ENCODE results near the gene LRGUK.
A peak's percentile ranks its signal among the peaks of the same experiment; 100 is the strongest.
"Not testable (repeated sequence)": the region's sequence is repeated elsewhere in the genome, so short reads cannot be mapped to it uniquely, and the experiment has no call there.

LRGUK gene

DNA sequence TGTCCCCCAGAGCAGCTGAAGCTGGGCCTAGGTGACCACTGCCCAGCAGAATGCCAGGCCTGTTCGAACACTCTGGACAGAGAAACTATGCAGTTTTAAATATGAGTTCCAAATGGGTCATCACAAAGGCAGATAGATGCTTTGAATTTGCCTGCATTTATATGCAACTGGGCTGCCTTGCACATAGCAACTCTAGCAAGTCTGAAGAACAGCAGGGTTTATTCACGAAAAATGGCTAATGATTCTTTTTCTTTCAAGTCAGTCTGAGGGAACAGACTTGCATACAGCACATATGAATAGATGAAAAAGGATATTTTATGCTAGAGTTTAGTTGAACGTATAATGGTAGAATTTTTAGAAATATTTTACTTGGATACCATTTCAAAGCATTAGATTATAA is 121.1 kb downstream of the LRGUK start:
- DNase-seq (ENCODE audit: low read depth): no peak

DNA sequence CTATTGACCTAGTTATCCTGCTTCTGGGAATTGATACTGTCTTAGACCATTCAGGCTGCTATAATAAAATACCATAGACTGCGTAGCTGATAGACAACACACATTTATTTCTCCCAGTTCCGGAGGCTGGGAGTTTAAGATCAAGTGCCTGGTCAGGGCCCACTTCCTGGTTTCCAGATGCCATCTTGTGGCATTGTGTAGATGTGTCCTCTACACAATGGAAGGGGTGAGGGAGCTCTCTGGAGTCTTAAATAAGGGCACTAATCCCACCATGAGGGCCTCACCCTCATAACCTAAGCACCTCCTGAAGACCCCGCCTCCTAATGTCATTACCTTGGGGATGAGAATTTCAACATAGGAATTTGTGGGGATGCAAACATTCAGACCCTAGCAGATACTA is 127.2 kb downstream of the LRGUK start:
- no peak for DNase-seq (ENCODE audit: low read depth)

DNA sequence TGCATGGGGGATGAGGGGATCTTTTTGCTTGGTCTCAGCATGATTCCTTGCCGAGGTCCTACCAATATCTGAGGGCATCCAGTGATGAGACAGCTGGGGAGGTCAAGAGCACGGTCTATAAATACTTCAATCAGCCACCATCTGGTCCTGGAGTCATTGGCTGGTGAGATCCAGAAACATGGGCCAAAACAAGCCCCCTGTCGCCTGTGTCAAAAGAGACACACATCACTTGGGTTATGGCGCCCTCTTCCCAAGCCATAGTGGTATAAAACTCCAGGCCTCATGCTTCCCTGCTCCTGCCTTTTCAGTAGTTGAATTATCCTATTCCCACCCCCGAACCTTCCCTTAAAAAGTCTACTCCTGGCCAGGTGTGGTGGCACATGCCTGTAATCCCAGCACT is 128.7 kb downstream of the LRGUK start:
- no peak for DNase-seq (ENCODE audit: low read depth)

DNA sequence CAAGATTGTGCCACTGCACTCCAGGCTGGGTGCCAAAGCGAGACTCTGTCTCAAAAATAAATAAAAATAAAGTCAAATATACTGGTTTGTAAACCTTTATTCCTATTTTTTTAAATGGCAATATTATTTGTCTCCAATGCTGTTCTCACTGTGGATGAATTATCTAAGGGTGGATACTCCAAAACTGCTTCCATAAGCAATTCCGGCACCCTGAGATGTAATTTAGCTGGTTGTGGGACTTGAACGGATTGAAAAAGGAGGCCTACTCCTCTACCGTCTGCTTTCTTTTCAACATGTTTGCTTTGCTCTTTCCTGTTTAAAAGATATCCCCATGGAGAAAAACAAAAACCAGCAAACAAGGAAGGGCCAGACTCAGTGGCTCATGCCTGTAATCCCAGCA is 135.2 kb downstream of the LRGUK start:
- no peak for DNase-seq (ENCODE audit: low read depth)

DNA sequence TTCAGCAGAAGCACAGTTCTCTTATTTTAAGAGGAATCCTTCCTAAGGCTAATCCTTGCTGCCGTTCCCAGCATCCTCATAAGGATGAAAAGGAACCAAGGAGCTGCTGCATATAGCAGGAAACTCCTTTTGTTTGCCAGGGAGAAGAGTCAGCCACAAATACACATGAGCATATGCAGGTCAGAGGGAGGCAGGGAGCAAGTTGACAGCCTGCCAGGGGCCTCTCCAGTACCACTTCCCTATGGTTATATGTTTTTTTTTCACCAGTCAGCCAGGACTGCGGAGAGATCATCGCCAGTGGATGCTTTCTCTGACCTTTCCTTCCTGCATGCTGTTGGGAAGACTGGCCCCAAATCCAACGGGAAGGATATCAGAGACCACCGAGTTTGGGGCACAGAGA is 149.8 kb downstream of the LRGUK start:
- DNase-seq (ENCODE audit: low read depth): no peak

DNA sequence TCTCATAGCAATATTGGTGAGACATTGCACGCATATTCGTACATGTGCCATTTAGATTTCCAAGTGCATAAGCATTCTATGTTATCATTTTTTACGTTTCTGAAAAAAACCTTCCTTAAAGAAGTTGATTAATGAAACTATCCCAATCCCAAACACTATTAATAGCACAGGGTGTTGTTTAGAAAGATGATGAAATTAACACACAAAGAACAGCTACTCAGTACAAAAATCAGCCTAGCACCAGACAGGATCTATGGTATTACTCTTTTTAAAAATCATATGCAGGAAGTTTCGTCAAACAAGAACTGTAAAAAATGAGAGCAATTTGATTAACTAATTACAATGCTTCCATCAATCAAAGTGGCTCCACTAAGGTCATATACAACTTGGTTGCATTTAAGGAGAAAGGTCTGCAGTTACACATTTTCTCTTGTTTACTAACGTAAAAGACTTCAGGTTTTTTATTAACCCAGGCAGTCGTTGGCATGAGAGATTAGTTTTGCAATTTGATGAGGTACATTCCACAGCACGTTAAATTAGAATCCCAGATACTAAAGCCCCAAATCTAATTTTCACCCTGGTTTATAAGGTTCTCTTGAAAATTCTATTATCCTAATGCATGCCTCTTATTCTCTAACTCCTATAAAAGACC is 151.5 kb downstream of the LRGUK start:
- no peak for DNase-seq (ENCODE audit: low read depth)

DNA sequence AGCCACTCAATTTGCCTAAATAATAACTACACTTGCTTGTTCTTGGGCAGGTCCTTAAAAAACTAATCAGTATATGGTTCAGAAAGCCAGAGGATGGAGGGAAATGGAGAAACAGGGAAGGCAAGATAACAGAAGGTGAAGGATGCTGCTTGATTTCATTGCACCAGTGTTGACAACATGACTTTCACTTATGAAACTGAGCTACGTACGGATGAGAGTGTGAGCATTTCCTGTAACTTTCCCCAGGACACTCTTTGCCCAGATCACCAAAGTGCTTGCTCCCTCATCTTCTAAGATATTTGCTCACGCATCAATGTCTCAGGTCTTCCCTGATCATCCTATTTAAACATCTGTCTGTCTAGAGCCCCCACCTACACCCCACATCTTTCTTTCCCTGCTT is 152.2 kb downstream of the LRGUK start:
- DNase-seq (ENCODE audit: low read depth): no peak

DNA sequence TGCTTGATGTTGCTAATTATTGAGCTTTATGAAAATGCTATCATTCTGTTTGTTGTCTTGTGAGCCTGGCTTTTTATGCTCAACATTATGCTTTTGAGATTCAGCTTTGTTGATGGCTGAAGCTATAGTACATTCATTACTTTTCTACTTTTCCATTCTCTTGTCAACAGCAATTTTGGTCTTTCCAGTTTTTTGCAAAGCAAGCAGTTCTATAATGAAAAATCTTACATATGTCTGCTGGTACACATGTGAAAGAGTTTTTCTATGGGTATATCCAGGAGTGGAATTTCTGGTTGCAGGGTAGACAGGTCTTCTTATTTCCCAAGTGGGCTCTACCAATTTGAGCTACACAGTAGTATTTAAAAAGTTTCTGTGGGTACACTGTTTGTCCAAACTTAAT is 152.8 kb downstream of the LRGUK start:
- no peak for DNase-seq (ENCODE audit: low read depth)

DNA sequence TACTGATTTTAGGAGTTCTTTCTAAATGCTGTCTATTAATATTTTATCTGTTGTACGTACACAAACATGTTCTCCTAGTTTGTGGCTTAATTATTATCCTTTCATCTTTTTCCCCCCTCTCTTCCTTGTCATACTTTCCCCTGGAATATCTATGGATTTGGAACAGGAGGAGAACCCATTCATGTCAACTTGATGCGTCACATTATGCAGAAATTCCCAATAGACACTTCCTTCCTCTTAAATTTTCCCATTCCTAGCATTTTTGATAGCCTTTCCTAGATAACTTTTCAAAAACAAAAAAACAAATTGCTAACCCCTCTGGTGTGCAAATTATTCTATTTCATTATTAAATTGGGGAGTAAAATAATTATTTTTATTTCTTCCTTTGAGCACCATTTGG is 153.4 kb downstream of the LRGUK start:
- DNase-seq (ENCODE audit: low read depth): no peak

DNA sequence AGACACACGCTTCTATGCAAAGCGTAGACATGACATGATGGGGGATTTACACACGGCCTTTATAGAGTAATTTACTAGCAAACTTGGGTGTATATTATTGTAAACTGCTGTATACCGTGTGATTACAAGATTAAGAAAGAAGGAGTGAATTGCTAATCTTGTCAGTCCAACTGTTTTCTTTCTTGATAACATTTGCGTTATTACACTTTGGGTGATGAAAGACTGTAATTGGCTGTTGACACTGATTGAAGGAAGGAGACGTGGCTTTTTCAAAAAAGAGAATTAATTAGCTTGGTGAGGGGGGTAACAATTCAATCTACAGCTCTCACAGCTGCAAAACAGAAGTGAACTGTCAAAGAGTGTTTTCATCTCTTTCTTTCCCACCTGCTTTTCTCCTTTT is 156.9 kb downstream of the LRGUK start:
- DNase-seq (ENCODE audit: low read depth): no peak

DNA sequence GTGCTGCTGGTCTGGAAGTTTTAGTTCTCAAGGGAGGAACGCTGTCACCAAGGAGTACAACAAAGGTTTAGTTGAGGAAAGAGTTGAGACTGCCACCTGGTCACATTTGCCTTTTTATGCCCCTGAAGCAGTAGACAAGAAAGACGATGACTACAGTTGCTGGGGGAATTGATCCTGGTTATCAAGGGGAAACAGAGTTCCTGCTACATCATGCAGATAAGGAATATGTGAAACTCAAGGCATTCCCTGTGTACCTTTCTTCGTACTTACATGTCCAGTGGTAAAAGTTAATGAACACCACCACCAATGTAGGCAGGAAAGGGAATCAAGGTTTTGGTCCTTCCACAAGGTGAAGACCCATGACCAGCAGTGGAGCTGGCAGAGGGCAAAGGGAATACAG is 157.8 kb downstream of the LRGUK start:
- peak; percentile 5 for DNase-seq (ENCODE audit: low read depth)

DNA sequence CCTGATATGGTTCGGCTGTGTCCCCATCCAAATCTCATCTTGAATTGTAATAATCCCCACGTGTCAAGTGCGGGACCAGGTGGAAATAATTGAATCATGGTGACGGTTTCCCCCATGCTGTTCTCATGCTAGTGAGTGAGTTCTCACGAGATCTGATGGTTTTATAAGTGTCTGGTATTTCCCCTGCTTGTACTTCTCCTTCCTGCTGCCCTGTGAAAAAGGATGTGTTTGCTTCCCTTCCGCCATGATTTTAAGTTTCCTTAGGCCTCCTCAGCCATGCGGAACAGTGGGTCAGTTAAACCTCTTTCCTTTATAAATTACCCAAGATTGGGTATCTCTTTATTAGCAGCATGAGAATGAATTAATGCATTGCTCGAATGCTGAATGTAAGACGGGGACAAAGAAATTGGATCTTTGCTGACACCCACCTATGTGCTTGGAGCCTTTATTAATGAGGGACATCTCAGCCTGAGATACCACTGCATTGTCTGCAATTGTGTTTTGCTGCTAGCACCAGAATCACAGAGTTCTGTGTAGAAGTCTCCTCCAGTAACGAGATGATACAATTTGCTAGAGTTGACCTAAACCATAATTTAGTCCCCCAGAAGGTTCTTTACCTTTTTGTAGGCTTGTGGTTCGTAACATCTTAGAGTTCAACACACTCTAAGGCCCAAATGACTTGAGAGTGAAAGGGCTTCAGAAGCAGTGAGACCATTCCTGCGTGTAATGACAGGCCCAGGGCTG is 160.9 kb downstream of the LRGUK start:
- DNase-seq (ENCODE audit: low read depth): no peak

DNA sequence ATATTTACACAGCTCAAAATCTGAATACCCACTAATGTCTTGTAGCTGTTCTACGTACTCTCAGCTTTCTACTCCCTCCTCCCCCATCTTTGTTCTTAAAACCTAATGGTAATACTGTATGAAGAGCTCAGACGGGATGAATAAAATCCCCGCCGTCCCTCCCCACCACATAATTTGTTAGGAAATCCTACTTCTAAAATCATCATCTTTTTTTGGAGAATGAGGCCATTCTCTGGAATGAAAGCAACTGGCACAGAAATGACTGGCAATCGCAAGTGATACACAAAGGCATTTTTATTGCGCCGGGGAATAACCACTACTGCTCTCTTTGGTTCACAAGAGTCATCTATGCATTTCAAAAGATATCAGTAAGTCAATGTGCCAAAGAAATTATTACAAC is 162.3 kb downstream of the LRGUK start:
- DNase-seq (ENCODE audit: low read depth): no peak

DNA sequence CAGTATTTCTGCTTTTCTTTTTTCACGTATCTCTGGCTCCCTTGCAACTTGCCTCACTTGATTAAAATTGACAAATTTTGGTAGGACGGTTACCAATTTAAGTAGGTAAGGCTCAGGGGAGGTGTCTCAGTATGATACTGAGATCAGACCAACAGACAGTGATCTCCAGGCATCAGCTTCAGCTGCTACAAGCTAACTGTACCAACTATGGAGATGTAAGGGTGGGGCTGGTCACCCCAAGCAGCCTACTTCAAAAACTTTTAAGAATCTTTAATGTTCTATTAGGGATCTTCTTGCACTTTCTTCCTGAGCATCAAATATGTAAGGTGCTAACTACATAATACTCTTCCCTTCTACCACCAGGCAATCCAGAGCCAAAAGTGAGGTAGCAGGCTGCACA is 162.7 kb downstream of the LRGUK start:
- DNase-seq (ENCODE audit: low read depth): no peak

DNA sequence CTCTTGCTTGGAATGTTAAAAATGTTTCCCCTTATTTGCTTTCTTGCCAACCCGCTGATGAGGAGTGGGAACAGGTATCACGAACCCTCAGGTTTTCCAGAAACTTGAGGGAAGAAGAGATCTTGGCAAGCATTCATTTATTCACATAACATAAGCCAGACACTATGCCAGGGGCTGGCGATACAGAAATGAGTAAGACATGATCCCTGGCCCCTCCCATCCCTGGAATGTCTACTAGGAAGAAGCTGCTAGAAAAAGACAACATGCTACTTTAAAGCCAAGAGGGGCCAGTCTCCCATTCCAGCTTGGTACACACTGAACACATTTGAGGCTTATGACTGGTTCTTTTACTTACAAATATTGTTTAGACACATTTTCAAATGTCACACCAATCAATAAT is 163.1 kb downstream of the LRGUK start:
- DNase-seq (ENCODE audit: low read depth): no peak

DNA sequence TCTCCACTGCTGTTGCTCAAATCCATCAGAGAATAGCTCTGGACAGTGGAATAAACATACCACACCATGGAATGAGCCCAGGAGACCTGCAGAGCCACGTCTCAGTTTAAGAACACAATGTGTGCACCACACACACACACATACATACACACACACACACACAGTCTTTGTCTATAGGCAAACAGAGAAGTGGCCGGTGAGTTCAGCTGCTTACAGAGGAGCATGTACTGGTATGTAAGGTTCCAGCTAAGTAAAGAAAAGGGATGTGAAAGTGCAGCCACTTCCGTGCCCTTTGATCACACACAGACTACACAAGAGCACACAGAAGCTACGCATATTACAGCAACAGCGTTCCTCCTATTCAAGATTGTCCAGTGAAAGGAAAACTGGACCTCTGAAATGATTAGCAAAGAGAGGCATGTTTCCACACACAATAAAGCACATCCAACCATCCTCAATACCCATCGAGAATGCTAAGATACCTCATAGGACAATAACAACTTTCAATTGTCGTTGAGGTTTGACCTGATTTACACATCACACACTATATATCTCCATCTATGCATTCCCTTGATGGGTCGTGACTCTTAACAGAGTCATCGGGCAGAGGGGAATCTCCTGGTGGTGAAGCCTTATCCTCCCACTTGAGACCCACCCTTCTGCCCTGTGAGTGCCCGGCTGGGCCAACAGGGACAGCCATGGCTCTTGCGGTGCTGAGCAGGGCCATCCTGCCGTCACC is 166.0 kb downstream of the LRGUK start:
- DNase-seq (ENCODE audit: low read depth): no peak

DNA sequence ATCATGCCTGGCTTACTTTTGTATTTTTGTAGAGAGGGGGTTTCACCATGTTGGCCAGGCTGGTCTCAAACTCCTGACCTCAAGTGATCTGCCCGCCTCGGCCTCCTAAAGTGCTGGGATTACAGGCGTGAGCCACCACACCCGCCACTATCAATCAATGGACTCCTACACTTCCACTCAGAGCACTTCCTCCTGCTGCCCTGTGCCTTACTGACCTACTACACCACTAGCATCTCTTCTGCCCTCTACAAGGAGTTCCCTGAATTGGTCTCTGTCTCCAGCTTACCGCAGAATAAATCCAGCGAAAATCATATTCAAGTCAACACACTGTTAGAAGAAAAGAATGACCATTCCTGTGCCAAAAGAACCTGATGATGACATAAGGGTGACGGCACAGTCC is 168.8 kb downstream of the LRGUK start:
- DNase-seq (ENCODE audit: low read depth): not testable (repeated sequence)

DNA sequence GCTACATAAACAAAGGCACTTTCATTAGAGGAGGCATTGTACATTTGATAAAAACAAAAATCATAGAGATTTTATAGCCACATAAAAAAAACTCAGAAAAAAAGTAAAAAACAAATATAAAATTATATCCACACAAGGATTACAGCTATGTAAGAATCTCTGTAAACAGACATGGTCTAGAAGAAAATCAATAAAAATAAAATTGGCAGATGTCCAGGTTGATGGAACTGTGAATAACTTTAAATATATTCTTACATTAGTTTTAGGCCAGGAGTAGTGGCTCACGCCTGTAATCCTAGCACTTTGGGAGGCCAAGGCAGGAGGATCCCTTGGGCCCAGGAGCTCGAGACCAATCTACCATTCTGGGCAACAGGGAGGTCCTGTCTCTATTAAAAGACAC is 170.3 kb downstream of the LRGUK start:
- no peak for DNase-seq (ENCODE audit: low read depth)

DNA sequence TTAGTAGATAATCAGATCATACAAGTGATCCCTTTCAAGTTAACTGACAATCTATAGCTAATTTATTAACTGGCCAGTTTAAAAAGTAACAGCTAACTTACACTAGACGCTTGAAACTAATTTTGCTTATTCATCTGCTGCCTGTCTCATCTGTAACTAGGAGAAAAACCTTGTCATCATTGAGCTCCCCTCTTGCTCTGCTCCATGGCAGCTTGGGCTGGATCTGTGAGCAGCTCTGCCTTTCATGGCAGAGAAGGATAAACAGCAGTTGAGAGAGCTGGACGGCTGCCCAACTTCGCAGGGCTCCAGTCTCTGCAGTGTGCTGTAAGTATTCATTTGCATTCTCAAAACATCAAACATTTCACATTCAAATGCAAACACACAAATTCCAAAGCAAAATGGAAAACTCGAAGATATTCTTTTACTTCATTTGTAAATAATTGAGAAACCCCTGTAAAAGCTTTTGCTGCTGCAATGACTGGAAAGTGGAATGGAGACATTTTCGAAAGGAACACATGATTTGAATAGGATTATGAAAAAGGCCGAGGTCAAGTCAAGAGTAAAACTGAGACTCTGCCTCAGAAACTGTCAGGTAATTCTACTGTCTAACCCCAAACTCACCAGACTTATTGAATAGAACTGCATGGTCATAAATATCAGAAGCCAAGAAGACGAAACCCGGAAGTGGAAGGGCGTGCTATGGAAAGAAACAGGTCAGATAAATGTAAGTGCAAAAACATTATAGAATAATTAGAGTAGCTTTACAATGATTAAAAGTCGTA is 172.0 kb downstream of the LRGUK start:
- no peak for DNase-seq (ENCODE audit: low read depth)

DNA sequence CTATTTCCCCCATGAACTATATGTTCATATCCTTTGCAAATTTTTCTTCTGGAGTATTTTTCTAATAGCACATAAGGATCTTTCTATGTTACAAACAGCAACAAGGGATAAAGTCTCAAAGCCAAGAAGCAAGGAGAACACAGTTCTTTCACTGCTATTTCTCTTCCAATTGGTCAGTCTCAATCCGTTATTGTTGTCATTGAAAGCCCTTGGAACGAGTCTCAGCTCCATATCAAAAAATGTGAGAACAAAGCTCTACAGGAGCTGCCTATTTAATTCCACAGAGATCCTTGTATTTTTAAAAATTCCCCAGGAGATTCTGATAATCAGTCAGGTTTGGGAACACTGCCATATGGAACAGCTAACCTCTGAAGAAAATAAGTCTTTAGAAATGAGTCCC is 173.8 kb downstream of the LRGUK start:
- DNase-seq (ENCODE audit: low read depth): no peak

DNA sequence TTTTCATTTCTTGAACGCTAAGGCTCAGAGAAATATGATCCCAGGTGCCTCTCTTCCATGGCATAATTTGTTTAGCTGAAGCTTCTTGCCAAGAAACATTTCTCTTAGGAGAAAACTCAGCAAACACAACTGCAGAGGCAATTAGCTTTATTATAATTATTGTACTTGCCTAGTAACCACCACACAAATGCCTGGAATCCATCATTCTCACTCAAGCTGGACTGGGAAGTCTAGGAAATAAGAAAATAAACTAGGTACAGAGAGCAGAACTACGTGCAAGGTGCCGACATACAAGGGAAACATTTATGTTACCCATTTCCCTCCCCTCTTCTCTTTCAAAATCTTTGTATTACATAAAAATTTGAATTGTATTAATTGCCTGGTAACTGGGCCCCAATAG is 174.5 kb downstream of the LRGUK start:
- DNase-seq (ENCODE audit: low read depth): no peak

DNA sequence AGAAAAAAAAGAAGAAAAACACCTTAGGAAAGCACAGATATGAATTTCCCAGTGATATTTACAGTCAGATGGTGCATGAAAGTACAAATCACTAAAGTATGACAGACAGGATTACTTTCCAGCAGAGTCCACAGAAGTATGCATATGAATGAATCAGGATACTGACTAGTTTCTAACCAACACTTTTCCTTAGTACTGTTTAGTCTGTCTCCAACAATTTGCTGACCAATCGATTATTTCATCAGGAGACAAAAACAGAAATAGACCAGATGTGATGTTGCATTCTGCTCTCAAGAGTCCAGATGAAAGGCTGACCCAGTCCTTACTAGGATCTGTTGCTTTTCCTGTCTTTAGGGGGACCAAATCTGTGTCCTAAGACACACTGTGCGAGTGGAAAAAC is 175.0 kb downstream of the LRGUK start:
- no peak for DNase-seq (ENCODE audit: low read depth)

DNA sequence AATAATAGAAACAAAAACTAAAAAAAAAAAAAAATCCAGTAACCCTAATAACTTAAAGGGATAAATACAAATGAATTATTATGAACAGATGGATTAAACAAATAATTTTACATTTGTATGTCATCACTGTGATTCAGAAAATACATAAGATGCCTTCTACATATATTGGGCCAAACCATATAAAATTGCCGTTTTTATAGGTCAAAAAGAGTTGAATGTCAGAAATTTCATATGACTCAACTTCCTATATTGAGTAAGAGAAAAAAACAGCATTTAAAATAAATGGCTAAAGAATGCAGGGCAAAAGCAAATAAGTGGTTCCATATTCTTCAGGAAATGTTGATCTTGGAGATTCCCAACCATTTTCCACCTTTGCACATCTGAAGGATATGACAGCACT is 180.2 kb downstream of the LRGUK start:
- DNase-seq (ENCODE audit: low read depth): no peak

Measured in CMK (cell line).